ENCODE results near the gene SBF1.

Gene SBF1

DNA sequence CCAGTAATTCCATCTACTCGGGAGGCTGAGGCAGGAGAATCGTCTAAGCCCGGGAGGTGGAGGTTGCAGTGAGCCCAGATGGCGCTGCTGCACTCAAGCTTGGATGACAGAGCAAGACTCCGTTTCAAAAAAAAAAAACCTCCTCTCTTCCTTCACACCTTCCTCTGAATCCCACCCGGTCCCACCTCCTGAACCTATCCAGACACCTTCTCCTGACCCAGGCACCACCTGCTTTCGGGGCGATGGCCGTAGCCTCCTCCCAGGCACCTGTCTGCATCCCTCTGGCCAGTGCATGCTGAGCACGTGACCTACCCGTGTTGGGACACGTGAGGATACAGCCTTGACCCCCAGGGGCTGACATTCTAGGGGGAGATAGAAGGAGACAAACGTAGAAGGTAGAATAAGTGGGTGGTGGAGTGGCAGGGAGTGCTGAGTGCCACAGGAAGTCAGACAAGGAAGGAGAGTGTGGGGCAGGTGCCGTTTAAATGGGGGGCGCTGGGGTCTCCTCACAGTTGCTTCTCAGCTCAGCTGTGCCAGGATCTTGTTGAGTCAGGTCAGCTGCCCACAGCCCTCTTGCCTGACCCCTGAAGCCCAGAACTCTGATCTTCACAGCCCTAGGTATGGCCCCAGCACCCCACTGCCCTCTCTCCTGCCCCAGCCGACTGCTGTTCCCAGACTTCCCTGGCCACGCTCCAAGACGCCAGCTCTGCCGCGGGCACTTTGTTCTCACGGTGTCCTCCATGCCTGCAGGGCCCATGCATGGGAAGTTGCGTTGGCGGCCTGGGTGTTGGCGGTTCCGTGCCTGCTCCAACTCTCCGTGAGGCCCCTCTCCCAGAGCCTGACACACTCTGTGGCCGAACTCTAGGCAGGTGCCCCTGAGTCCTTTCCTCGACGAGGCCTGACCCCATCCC lies 10.6 kb upstream of the SBF1 start:
- DNase-seq = no peak

DNA sequence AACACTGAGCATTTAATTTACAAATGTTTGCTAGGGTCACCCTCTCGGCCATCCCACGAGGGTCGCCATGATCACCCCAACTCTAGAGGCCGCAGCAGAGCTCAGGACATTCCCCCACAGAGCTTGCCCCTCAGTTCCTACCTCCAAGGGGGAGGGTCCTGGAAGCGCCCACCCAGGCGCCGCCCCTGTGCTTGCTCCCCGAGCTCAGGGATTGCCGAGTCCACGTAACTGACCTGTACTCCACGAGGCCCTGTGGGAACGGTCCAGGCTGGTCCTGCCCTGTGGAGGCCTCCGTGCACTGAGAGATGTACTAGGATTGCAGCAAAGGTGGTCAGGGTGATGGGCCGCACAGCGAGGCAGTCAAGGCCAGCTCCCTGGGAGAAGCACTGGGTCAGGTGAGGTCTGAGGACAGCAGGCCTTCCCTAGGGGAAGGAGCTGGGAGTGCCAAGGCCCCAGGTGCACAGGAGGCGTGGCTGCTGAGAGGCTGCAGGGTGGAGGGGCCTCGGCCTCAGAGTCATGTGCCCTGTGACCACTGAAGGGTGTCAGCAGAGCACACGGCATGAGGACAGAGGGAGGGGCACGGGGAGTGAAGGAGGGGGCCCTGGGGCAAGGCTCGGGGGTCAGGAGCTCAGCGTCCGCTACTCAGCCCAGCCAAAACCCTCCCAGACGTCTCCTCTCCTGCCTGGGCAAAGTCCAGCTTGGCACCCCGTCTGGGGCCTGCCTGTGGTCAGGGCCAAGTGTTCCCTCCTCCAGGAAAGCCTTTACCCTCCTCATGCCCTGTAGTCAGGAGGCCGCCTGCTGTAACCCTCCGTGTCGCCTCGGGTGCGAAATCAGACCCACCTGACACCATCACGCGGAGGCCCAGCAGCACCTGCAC lies 9.4 kb upstream of the SBF1 start:
- no peak for DNase-seq

DNA sequence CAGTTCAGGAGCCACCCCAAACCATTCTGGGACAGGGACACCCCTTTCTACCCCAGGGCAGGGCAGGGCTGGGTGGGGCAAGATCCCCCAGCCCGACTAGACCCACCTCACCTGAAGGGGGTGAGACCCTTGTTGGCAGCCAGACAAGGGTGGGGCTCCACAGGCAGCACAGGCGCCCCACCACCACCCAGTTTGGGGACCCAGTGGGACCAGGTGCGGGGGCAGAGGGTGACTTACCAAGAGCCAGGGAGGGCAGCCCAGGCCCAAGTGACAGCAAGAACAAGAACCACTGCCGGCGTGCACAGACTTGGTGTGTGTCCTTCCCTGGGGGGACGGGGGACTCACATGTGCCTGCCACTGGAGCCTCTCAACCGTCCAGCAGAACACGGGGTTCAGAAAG lies 8.7 kb upstream of the SBF1 start:
- no peak for DNase-seq

DNA sequence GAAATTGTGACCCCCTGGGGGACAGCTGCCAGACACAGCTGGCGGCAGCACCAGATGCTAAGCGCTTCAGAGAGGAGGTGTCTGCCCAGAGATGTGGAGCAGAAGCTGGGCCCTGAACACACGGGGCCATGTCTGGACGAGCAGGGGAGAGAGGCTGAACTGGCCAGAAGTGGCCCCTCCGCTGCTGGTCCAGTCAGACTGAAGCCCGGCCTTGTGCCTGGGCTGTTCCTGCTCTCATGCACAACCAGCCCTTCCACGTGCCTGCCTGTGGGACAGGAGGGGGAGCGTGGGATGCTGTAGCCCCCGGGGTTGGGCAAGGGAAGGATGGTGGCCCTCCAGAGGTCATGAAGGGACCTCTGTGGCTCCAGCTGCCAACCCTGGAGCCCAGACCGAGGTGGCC lies 8.3 kb upstream of the SBF1 start:
- peak; percentile 22 for DNase-seq

DNA sequence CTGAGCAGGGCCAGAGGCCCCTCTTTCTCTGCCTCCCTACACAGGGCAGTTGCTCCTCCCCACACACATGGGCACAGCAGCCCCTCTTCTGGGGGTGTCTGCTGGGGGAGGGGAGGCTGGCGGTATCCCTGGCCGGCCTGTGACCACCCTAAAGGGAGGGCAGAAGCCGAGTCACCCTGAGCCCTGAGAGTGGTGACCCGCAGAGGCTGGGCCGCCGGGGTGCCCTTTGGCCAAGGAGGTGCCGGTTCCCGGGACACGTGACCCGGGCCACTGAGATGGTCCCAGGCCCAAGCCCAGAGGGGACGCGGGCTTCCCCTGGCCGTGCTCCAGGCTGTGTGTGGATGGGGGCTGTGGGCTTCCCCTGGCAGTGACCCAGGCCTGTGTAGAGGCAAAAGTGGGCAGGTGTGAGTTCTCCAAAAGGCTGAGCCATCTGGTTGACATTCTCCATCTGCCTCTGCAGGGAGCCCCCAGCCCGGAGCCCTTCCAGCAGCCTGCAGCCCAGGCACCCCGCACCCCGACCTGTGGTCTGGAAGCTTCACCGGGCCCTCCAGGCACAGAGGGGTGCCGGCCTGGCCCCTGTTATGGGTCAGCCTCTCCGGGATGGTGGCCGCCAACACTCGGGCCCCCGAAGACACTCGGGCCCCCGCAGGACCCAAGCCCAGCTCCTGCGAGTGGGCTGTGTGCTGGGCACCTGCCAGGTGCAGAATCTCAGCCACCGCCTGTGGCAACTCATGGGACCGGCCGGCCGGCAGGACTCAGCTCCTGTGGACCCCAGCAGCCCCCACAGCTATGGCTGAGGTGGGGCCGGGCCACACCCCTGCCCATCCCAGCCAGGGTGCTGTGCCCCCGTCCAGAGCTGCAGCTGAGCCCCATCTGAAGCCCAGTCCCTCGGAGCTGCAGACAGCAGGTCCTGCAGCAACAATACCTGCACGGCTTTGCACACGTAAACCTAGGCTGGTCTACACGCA lies 7.6 kb upstream of the SBF1 start:
- peak; percentile 35 for DNase-seq

DNA sequence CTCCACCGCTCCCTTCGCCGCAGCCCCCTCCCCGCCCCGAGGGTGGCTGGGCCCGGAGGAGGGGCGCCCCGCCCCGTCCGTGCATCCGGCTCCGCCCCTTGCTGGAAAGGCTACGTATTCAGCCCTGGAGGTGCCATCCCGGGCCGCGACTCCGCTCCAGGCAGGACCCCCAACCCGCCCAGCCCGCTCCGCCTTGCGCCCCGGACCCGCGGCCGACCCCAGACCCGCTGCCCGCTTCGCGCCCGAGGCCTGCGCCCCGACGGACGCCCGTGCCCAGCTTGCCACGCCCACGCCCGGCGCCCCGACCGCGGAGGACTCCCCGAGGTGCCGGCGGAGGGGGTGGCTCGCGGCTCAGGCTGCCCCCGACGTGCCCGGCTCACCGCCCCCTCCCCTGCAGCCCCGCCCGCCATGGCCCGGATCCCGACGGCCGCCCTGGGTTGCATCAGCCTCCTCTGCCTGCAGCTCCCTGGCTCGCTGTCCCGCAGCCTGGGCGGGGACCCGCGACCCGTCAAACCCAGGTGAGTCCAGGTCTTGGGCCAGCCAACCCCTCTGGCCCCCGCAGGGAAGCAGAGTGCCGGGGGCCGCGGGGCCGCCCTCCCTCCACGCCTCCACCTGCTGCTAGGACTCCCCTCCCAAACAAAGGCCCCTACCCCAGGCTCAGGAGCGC lies 6.7 kb upstream of the SBF1 start, which contains the start of gene ADM2:
TSS of gene ADM2 (plus strand) at position 104 of the 667 bp plus-strand sequence. CDS start at position 409, 305 bp downstream.
- DNase-seq = no peak

DNA sequence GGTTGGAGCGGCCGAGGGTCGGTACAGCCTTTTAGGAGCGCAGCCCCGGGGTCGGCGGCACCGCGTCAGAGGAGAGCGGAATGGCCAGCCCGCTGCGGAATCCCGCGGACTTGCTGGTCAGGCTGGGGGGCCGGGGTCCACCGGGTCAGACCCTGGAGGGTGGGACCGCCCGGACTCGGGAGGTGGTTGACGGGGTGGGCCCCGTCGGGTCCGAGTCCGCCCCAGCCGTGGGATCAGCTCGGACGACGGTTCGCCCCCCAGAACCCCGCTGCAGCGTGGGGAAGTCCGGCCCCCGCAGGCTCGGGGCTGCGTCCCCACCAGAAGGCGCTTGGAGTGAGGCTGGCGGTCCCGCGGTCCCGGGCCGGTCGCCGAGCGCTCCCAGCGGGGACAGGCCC lies 6.2 kb upstream of the SBF1 start:
- DNase-seq = no peak

DNA sequence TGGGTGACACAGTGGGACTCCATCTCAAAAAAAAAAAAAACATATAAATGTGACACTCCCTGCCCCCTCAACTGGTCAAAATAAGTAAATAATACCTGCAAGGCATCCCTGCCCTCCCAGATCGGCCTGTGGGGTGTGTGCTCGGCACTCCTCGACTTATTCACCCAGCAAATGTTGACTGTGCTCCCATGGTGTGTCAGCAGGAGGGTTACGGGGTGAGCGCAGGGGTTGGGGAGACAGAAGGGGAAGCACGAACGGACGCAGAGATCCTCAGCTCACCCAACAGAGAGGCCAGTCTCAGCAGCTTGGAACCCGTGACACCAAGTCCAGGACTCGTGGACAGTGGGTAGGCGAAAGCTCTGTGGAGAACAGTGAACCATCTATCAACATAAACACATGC lies 4.9 kb upstream of the SBF1 start:
- no peak for DNase-seq

DNA sequence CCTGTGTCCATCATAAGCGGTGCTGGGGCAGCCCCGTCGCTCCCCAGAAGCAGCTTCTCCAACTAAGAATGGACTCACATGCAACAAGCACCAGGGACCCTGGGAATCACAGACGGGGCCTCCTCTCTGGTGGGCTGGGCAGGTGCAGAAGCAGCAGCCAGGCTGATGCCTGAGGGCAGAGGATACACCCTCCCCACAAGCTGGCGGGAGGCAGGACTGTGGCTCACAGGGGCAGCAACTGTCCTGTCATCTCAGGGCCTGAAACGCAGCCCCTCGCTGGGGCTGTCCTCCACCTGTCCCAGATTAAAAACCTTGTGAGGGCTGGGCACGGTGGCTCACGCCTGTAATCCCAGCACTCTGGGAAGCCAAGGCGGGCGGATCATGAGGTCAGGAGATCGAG lies 3.1 kb upstream of the SBF1 start:
- no peak for DNase-seq

DNA sequence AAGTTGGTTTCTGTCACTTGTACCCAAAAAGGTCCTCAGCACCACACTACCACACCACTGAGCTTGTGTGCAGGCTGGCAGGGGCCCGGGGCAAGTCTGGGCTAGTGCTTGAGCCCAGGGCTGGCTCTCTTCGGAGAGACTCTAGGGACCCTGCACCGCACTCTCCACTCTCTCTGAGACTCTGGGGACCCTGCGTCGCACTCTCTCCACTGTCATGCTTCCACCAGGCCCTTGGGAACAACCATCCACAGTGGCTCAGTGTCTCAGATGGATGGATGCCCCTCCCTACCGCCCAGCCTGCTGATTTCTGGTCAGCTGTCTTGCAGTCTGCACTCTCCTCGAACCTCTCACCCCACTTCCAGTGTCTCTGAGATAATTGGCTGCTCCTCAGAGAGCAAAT lies 2.0 kb upstream of the SBF1 start:
- DNase-seq = peak; percentile 18

DNA sequence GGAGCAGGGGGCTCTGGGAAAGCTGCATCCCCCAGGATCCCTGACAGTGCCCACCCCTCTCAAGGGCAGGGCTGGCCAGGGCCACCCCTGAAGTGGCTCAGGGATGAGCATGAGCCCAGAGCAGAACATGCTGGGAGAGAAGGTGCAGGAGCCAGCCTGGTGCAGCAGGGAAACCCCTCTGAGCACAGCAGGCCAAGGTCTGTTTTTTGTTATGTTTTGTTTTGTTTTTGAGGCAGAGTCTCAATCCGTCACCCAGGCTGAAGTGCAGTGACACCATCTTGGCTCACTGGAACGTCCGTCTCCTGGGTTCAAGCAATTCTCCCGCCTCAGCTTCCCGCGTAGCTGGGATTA lies 792 bp upstream of the SBF1 start:
- DNase-seq = no peak

DNA sequence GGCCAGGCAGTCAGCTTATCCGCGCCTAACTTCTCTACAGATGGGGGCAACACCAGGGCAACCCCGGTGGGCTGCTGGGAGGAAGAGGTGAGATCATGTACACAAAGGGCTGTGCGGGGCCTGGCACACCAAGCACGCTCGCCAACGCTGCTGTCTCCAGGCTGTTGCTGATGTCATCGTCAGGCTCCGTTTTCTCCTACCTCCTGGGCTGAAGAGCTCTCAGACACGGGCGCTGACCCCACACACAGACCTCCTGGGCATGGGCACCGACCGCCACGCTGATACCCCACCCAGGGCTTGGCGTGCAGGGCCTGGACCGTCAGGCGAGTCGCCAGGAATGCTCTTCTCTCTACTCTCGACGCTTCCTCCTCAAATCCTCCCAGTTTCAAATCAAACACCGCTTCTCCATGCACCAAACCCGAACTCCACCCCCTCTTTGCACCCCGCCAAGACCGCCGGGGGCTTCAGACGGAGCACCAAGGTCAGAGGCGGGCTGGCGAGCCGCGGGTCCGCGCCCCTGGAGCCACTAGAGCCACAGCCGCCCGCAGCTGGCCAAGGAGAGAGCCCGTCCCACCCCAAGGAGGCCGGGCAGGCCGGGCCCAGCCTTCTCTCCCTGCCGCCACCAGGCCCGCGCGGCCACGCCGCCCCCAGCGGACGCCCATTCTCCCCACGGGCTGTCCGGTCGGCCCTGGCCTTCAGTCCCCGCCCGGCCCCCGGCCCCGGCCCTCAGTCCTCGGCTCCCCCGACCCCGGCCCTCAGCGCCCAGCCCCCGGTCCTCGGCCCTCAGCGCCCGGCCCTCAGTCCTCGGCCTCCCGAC lies 772 bp downstream of the SBF1 start:
- no peak for DNase-seq

DNA sequence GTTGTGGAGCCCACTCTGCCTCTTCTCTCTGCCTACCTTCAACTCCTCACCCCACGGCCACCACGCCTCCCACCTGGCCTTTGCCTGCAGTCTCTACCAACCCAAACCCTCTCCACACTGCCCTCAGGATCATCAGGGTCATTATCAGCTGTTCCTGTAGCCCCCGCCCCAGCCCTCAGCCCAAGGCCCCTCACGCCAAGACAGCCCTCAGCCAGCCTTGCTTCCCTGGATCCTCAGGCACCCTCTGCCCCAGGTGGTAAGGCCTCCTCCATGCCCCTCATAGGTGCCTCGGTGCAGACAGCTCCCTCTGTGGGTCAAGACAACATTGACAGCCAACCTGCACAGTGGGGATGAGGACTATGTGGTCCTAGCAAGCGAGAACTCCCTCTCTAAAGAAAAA lies 1.7 kb downstream of the SBF1 start:
- no peak for DNase-seq

DNA sequence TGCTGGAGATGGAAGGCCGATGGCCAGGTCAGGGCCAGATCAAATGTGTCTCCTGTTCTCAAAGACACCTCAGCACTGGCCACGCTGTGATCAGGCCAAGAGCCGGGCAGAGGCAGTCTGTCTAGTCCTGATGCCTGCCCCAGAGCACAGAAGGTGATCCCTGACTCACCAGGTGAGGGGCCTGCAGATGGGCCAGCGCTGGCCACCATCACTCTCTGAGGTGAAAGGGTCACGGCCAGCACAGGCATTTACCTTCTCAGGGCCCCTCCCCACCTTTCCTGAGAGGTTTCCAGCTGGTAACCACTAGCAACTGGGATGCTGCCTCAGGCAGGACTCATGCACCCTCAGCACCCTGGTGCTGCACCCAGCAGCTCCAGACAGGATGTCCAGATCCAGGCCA lies 2.9 kb downstream of the SBF1 start:
- no peak for DNase-seq

DNA sequence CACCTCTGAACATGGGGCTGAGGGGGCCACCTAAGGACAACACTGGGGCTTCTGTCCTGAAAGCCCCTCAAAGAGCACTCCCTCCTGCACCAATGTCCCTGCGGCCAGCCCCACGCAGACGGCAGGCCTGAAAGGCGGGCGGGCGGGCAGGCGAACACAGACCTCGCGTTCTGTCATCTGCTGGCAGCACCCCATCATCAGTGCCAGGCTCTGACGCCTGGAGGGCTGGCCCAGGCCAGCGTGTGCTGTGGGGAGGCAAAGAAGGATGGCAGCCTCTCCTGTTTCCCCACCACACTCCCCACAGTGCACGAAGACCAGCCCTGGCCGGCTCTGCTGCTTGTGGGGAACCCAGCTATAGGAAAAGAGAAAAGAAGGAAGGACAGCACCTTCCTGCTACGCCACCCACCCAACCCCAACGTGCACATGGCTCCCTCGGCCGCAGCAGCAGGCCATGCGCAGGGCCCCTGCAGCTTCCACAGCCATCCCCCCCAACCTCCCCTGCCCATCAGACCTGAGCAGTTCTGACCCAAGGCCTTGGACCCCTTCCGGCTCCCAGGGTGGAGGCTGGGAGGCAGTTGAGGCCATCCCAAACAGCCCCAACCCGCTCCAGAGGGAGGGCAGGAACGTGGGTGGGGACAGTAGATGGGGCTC lies 3.5 kb downstream of the SBF1 start:
- no peak for DNase-seq

DNA sequence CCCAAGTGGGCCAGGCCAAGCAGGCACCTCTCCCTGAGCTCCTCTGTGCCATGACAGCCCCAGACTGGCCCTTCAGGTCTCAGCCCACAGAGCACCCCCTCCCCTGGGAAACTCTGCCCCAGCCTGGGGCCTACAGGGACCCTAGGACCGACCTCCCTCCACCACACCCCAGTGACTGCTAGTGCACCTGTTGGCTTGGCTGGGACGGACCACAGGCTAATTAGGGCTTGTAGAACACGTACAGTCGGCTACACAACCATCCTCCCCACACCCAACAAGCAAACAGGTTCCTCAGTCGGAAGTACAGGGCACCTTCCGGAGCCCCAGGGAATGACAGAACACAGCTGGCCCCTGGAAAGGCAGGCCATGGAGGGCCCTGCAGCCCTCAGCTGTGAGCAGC lies 4.3 kb downstream of the SBF1 start:
- no peak for DNase-seq

DNA sequence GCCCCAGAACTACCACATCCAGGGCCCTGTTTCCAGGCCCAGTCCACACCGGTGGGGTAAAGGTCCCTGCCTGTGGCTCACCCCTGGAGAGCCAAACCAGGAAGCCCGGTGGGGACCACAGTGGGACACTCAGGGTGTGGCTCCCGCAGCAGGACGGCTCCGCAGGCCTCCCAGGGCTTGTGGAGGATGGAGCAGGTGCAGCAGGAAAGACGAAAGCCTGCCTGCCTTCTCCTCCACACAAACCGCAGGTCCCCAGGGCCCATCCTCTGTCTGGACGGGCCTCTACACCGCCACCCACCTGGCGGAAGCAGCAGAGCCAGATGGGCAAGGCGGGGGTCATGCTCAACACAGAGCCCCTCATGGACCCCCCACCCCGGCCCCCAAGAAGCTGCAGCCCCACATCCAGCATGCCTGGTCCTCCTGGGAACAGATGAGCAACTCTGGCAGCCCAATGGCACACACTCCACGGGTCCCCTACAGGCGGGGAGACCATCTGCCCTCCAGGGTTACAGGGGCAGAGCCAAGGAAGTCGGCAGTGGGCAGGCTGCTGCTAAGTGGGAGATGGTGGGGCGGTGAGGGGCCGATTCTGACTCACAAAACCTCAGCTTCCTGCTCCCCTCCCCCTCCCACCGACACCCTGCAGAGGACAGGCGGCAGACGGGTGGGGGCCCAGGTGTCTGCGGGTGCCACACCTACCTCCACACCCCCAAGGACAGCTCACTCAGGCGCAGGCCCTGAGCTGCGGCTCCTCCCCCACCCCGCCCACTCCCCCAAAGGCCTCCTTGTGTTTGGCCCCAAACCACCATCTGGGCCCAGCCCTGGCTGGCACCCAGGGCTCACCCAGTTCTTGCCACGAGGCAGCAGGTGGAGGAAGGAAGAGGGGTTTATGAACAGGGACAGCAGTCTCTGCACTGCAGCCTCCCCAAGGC lies 5.2 kb downstream of the SBF1 start:
- peak; percentile 99 for DNase-seq

DNA sequence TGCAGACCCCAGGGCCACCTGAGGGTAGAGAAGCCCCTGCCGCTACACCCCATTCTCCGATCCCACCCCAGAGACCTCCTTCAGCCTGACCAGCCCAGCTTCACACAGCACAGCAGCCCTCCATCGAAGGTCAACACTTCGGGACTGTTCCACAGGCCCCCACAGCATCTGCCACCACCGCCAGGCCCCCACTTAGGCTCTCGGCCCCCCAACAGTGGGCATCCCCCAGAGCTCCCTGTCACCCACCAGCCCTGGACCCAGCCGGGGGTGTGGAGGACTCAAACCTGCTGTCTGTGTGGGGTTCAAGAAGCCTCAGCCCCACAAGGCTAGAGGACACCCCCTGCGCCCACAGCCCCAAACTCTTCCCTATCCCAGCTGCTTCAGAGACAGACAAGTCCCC lies 6.2 kb downstream of the SBF1 start:
- no peak for DNase-seq

DNA sequence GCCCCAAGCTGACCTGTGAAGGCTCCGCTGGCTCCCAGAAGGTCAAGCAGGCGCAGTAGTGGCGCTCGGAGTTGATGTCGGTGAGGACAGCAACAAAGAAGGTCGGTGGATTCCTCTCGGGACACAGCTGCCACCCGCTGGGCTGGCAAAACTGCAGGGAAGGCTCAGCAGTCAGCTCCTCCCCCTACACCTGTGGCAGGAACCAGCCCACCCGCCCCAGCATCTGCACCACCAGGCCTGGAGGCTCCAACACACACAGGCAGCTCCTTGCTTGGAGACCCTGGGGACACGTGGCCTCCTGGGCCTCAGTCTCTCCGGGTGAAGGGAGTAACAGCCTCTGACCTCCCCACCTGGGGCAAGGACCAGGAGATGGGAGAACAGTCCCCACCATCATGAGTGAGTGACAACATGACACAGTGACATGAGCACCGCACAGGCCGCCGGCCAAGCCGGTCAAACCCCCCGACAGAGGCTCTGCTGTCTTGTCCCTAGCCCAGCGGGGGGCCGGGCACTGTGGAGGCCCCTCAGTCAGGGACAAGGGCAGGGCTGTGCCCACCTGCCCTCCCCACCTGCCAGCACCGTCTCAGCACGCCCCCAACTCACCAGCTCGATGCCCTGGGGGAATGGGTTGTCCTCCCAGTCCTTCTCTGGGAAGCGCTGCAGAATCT lies 6.9 kb downstream of the SBF1 start:
- peak; percentile 22 for DNase-seq

All from NCI-H2171 (cell line).